Retinal pigment epithelial cell (primary cell): ENCODE measurements around the gene OVCH2.

Experiments used
- DNase-seq: peaks from one replicate; pipeline ENCODE4 v3.0.0-alpha.2; 2010; ENCODE audit warnings: low read depth
- H3K4me3 ChIP-seq: 2 replicates; pipeline ENCODE4 v1.5.1; 2011; ENCODE audit warnings: mild to moderate bottlenecking, low read length, control low read depth, moderate library complexity
- TF ChIP-seq, protein P1 (sequence below): conservative IDR thresholded peaks from 2 replicates; pipeline ENCODE4 v1.5.1; 2011; ENCODE audit warnings: low read depth, low read length, control low read depth, inconsistent platforms

The OVCH2 gene

DNA sequence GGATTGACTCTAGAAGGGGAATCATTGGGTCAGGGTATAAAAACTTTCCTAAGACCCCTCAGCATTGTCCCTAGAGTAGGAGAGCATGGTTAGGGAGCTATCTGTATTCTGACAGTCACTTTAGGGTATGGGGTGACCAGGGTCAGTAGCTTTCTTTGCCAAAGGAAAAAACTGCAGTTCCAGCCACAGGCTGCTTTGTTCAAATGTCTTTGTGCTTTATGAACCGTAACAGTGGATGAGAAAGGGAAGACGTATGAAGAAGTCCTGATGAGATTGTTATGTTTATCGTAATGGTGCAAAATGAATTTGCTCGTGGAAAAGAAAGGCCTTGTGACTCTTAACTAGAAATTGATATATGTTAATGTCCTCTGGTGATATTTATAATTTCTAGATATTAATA lies 63.0 kb downstream of the OVCH2 start:
- H3K4me3 ChIP-seq, result no peak overlapping the region
- DNase-seq, result no peak
- TF ChIP-seq, protein P1, sequence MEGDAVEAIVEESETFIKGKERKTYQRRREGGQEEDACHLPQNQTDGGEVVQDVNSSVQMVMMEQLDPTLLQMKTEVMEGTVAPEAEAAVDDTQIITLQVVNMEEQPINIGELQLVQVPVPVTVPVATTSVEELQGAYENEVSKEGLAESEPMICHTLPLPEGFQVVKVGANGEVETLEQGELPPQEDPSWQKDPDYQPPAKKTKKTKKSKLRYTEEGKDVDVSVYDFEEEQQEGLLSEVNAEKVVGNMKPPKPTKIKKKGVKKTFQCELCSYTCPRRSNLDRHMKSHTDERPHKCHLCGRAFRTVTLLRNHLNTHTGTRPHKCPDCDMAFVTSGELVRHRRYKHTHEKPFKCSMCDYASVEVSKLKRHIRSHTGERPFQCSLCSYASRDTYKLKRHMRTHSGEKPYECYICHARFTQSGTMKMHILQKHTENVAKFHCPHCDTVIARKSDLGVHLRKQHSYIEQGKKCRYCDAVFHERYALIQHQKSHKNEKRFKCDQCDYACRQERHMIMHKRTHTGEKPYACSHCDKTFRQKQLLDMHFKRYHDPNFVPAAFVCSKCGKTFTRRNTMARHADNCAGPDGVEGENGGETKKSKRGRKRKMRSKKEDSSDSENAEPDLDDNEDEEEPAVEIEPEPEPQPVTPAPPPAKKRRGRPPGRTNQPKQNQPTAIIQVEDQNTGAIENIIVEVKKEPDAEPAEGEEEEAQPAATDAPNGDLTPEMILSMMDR, result no peak

DNA sequence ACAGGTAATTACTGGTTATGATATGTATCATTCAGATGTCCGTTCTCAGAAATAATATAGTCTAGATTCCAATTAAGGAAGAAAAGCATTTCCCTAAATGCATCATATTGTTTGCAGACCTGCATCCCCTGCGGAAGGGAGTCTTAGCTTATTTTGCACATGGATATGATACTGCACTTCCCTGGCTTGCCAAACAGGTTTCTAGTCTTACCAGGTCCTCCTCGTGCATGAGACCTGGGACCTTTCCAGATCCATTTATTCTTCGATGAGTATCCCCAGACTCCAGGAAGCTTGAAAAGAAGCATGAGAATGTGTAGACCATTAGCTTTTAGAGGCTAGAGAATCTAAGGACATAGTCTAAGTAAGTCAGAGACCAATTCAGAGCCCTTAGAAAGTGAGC lies 63.5 kb downstream of the OVCH2 start:
- no peak for DNase-seq
- TF ChIP-seq, protein P1, result no peak
- no peak overlapping the region for H3K4me3 ChIP-seq

- no peak overlapping the region for H3K4me3 ChIP-seq
- no peak for DNase-seq
- TF ChIP-seq, protein P1, result no peak
Observed at GRCh38 chr11:7640816-7641215, 65.5 kb downstream of the OVCH2 start.

GRCh38 chr11:7639643-7640025 lies 66.6 kb downstream of the OVCH2 start:
- DNase-seq, result no peak
- H3K4me3 ChIP-seq, result no peak overlapping the region
- TF ChIP-seq, protein P1, result no peak
